Adipocyte (in vitro differentiated cells): ENCODE results near the gene FSTL5.
"Not testable (repeated sequence)": the region's sequence is repeated elsewhere in the genome, so short reads cannot be mapped to it uniquely, and the experiment has no call there.

Experiments used
- DNase-seq: peaks from one replicate; pipeline ENCODE4 v3.0.0-alpha.2; 2015; ENCODE audit warnings: low read depth
- H3K27me3 ChIP-seq: replicated peaks from 2 replicates; pipeline ENCODE4 v1.7.0; 2013; ENCODE audit warnings: mild to moderate bottlenecking, low read length, moderate library complexity; ENCODE audit not compliant: control insufficient read depth, insufficient read depth
- H3K36me3 ChIP-seq: 2 replicates; pipeline ENCODE4 v1.7.0; 2013; ENCODE audit warnings: low read length, mild to moderate bottlenecking, moderate library complexity; ENCODE audit not compliant: control insufficient read depth, insufficient read depth, severe bottlenecking
- H3K4me1 ChIP-seq: 2 replicates; pipeline ENCODE4 v1.7.0; 2013; ENCODE audit warnings: mild to moderate bottlenecking, low read length, moderate library complexity; ENCODE audit not compliant: control insufficient read depth, insufficient read depth
- H3K4me3 ChIP-seq: 2 replicates; pipeline ENCODE4 v1.7.0; 2013; ENCODE audit warnings: mild to moderate bottlenecking, low read length, moderate library complexity
- H3K9ac ChIP-seq: 2 replicates; pipeline ENCODE4 v1.7.0; 2013; ENCODE audit warnings: mild to moderate bottlenecking, low read length, moderate library complexity
- H3K9me3 ChIP-seq: 2 replicates; pipeline ENCODE4 v1.7.0; 2013; ENCODE audit warnings: mild to moderate bottlenecking, low read length, moderate library complexity; ENCODE audit not compliant: control insufficient read depth

The FSTL5 gene

GRCh38 chr4:161767116-161767515, 396.7 kb downstream of the FSTL5 start:
- Histone ChIP-seq H3K9me3 (no peaks in the 10 kb centered on the region), H3K4me3 (no peak overlapping the region), H3K4me1 (peaks cover 5% of the 10 kb centered on the region), H3K9ac (no peak overlapping the region), H3K27me3 (no peaks in the 10 kb centered on the region), H3K36me3 (no peaks in the 10 kb centered on the region)
- peak; percentile 73 for DNase-seq

- peak; percentile 92 for DNase-seq
These were observed 401.0 kb downstream of the FSTL5 start for GRCh38 chr4:161762796-161763195.

GRCh38 chr4:161760008-161760407, 403.8 kb downstream of the FSTL5 start:
- no peaks in the 10 kb centered on the region for H3K9me3 ChIP-seq
- no peak for DNase-seq
- H3K4me1 ChIP-seq = peaks cover 19% of the 10 kb centered on the region
- H3K36me3 ChIP-seq = no peaks in the 10 kb centered on the region
- no peak overlapping the region for H3K9ac ChIP-seq
- H3K4me3 ChIP-seq = no peak overlapping the region
- H3K27me3 ChIP-seq = no peaks in the 10 kb centered on the region

More at GRCh38 chr4:161762796-161763195, 401.0 kb downstream of the FSTL5 start:
- Histone ChIP-seq H3K27me3 (no peaks in the 10 kb centered on the region), H3K36me3 (no peaks in the 10 kb centered on the region), H3K9me3 (no peaks in the 10 kb centered on the region), H3K4me3 (no peak overlapping the region), H3K4me1 (peaks cover 19% of the 10 kb centered on the region), H3K9ac (no peak overlapping the region)

- not testable (repeated sequence) for H3K9me3 ChIP-seq, H3K36me3 ChIP-seq, H3K9ac ChIP-seq, H3K4me3 ChIP-seq, DNase-seq, H3K27me3 ChIP-seq
- H3K4me1 ChIP-seq = peaks cover 19% of the 10 kb centered on the region
These were observed 405.4 kb downstream of the FSTL5 start for GRCh38 chr4:161758412-161758811.

- Histone ChIP-seq H3K36me3 (no peaks in the 10 kb centered on the region), H3K9ac (no peak overlapping the region), H3K9me3 (no peaks in the 10 kb centered on the region), H3K27me3 (no peaks in the 10 kb centered on the region), H3K4me3 (no peak overlapping the region), H3K4me1 (no peaks in the 10 kb centered on the region)
- DNase-seq = no peak
These were observed 434.9 kb downstream of the FSTL5 start for GRCh38 chr4:161728929-161729328.

GRCh38 chr4:161721947-161722346, 441.9 kb downstream of the FSTL5 start:
- DNase-seq = no peak
- Histone ChIP-seq H3K36me3 (no peaks in the 10 kb centered on the region), H3K4me1 (no peaks in the 10 kb centered on the region), H3K4me3 (no peak overlapping the region), H3K9me3 (no peaks in the 10 kb centered on the region), H3K9ac (no peak overlapping the region), H3K27me3 (no peaks in the 10 kb centered on the region)

GRCh38 chr4:161717084-161717483, 446.7 kb downstream of the FSTL5 start:
- no peaks in the 10 kb centered on the region for H3K36me3 ChIP-seq
- no peaks in the 10 kb centered on the region for H3K9me3 ChIP-seq
- peaks cover 7% of the 10 kb centered on the region for H3K4me1 ChIP-seq
- no peak for DNase-seq
- no peak overlapping the region for H3K9ac ChIP-seq
- H3K4me3 ChIP-seq = no peak overlapping the region
- H3K27me3 ChIP-seq = no peaks in the 10 kb centered on the region

GRCh38 chr4:161714931-161715330, 448.9 kb downstream of the FSTL5 start:
- no peak overlapping the region for H3K4me3 ChIP-seq
- peaks cover 7% of the 10 kb centered on the region for H3K4me1 ChIP-seq
- no peaks in the 10 kb centered on the region for H3K36me3 ChIP-seq
- no peak overlapping the region for H3K9ac ChIP-seq
- H3K27me3 ChIP-seq = no peaks in the 10 kb centered on the region
- H3K9me3 ChIP-seq = no peaks in the 10 kb centered on the region
- peak; percentile 53 for DNase-seq

GRCh38 chr4:161714022-161714751, 449.6 kb downstream of the FSTL5 start:
- peak; percentile 75 for DNase-seq
- H3K9ac ChIP-seq = no peak overlapping the region
- H3K4me1 ChIP-seq = peaks cover 7% of the 10 kb centered on the region
- H3K27me3 ChIP-seq = no peaks in the 10 kb centered on the region
- no peaks in the 10 kb centered on the region for H3K36me3 ChIP-seq
- H3K4me3 ChIP-seq = no peak overlapping the region
- no peaks in the 10 kb centered on the region for H3K9me3 ChIP-seq

- DNase-seq = no peak
- H3K4me3 ChIP-seq = no peak overlapping the region
- H3K27me3 ChIP-seq = no peaks in the 10 kb centered on the region
- H3K4me1 ChIP-seq = no peaks in the 10 kb centered on the region
- no peaks in the 10 kb centered on the region for H3K9me3 ChIP-seq
- H3K36me3 ChIP-seq = no peaks in the 10 kb centered on the region
- no peak overlapping the region for H3K9ac ChIP-seq
These were observed 459.1 kb downstream of the FSTL5 start for GRCh38 chr4:161704653-161705052.

- Histone ChIP-seq H3K4me1 (no peaks in the 10 kb centered on the region), H3K9me3 (no peaks in the 10 kb centered on the region), H3K36me3 (no peaks in the 10 kb centered on the region), H3K9ac (no peak overlapping the region), H3K27me3 (no peaks in the 10 kb centered on the region), H3K4me3 (no peak overlapping the region)
- DNase-seq = no peak
These were observed 459.8 kb downstream of the FSTL5 start for GRCh38 chr4:161704040-161704439.

- Histone ChIP-seq H3K27me3 (no peaks in the 10 kb centered on the region), H3K36me3 (no peaks in the 10 kb centered on the region), H3K9me3 (no peaks in the 10 kb centered on the region), H3K9ac (no peak overlapping the region), H3K4me3 (no peak overlapping the region), H3K4me1 (no peaks in the 10 kb centered on the region)
- no peak for DNase-seq
These were observed 461.5 kb downstream of the FSTL5 start for GRCh38 chr4:161702287-161702686.
